GM21737 (cell line): ENCODE results near the gene MYL4.
"Not testable (repeated sequence)": the region's sequence is repeated elsewhere in the genome, so short reads cannot be mapped to it uniquely, and the experiment has no call there.

Source experiments
- ATAC-seq: cut with Tn5 transposase; IDR thresholded peaks from one replicate; pipeline ENCODE4 v1.9.1; 2021; ENCODE audit warnings: mild to moderate bottlenecking, moderate library complexity; ENCODE audit not compliant: unreplicated experiment

Gene MYL4

GRCh38 chr17:47268964-47269363, 59.8 kb downstream of the MYL4 start:
- ATAC-seq: not testable (repeated sequence)

- not testable (repeated sequence) for ATAC-seq
Observed at GRCh38 chr17:47269561-47270280, 60.6 kb downstream of the MYL4 start.

GRCh38 chr17:47270946-47271705, 62.0 kb downstream of the MYL4 start:
- no peak for ATAC-seq

- no peak for ATAC-seq
Observed at GRCh38 chr17:47272491-47272890, 63.3 kb downstream of the MYL4 start.

GRCh38 chr17:47273245-47273644, 64.1 kb downstream of the MYL4 start:
- no peak for ATAC-seq
